DMS153 treated with DMSO at 0.1 percent for 48 hours (cell line): Measurements from ENCODE around the gene NAPA.

Experiments
- DNase-seq: peaks from one replicate; lab custom pipeline; 2025; ENCODE audit not compliant: unreplicated experiment; lab: John Stamatoyannopoulos, UW

NAPA gene

DNA sequence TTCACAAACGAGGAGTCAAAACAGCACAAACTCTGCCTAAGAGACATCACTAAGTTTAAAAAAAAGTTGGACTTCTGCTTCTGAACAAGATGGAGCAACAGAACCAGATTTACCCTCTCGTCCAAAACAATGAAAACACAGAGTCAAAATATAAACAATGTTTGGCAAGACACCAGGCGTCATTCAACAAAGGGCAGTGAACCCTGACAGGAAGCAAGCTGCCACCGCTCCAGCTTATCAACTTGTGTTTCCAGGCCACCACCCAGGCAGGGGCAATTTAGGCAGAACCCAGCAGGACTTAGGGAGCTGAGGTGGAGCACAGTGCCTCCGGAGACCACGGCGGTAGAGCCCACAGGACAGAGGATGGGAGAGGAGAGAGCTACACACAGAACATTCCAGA lies 8.6 kb upstream of the NAPA start:
- DNase-seq: peak; percentile 12

DNA sequence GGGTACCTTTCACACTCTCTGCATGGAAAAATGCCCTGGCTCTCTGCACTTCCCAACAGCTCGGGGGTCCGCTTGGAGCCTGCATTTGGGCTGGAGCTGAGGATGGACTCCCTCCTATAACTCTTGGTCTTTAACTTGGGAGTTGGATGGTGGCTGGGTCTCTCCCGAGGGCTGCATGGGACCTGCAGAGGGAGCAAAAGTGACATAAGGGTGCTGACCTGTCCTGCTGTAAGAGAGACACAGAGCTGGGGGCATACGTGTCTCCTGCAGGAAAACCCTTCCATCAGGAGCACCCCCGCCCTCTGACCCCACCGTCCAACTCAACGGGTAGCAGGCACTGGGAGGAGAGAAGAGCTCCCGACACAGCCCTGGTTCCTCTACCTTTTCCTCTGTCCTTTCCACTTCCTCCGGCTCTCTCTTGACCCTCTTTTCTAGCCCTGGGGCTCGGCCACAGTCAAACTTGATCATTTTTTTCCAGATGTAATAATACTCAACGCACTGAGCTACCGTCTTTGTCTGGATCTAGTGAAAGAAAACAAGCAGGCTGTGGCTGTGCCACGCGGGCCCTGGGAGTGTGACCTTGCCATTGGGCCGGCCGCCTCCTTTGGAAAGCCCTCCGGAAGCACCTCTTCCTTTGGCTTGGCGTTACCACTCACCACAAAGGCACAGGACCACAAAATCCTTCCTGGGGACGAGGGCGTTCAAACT lies 6.8 kb upstream of the NAPA start:
- DNase-seq: no peak

DNA sequence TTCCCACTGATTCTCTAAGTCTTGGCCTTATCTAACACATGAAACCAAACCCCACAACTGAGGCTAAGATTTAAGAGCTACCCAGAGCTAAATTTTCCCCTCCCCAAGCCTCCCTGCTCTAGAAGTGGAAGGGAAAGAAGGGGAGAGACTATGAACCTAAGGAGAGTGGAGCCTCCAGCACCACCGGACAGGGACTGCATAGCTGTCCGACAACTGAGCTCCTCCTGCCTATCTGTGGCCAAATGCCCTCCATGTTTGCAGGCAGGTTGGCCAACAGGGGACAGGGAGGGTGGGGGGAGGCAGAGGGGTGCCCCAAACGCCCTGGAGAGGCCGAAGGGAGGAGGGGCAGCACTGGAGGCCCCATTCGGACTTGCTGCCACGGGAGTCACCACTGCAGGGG lies 6.0 kb upstream of the NAPA start:
- DNase-seq: no peak

DNA sequence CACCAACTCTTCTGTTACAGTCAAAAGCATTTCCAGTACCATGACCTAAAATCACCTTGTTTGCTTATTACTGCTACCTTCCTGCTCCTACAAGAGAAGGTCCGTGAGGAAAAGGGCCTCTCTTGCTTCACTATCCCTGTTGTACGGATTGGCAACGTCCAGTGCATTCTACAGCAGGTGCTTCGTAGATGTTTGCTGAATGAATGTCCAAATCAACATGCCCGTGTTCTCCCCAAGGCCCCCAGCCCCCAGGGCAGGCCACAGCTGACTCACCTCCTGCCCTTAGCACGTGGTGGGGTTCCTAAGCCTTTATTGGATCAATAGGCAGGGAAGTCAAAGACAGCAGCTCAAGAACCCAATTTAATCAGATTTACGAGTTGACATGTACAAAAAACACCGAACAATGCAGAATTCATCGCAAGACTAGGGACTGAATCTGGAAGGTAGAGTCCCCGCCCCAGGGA lies 5.5 kb upstream of the NAPA start:
- no peak for DNase-seq

DNA sequence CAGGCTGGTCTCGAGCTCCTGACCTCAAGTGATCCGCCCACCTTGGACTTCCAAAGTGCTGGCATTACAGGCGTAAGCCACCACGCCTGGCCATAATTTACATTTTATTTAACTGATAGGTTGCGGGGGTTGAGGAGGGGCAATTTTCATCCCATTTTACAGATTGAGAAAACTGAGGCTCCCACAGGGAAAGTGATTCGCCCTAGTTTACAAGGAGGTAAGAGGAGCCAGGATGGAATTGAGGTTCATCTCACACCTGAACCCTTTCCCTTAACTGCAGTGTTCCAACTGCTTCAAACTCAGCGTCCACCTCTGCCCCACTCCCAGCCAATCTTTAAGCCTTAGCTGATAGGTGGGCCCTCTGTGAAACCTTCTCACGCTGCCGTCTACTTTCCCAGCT lies 4.0 kb upstream of the NAPA start:
- no peak for DNase-seq

DNA sequence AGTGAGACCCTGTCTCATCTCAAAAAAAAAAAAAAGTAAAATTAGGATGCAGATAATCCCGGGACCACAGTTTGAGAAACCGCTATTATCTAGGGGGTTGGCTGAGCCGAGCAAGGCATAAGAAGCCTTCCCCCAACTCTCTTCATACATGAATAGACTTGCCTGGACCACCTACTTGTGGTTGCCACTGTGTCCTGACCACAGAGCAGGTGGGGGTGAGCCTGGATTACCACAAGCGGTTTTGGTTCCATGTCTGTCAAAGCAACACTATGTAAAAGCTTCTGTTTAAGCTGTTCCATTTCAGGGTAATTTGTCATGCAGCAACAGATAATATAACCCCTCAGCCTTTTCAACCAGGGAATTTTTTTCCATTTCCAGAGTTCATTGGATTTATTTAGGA lies 3.3 kb upstream of the NAPA start:
- no peak for DNase-seq

DNA sequence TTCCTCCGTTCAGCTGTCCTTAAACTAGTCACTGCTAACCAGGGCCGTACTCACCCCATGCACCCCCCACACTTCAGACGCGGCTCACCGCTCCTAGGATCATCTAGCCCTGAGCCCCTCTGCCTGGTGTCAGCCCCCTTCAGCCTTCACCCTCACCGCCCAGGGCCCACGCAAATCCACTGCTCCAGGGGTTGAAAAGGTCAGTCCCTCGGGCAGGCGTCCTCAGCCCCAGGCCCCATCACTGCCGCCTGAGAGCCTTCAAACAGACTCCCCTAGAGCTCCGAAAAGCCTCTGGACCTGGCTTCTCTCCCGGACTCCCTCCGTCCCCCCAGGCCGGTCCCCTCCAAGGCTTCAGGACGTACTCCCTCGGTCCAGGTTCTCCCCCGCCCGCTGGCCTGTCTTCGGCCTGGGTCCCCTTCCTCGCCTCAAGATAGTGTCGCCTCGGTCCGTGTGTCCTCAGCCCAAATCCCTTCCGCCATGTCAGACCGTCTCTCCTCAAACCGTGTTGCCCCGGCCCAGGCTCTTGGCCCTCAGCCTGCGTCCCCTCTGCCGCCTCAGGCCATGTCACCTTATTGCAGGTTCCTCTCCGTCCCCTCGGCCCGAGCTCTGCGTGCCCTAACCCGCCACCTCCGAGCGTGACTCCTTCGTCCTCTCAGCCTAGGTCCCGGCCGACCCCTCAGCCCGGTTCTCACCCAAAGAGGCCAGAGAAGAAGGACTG lies 553 bp downstream of the NAPA start:
- no peak for DNase-seq

DNA sequence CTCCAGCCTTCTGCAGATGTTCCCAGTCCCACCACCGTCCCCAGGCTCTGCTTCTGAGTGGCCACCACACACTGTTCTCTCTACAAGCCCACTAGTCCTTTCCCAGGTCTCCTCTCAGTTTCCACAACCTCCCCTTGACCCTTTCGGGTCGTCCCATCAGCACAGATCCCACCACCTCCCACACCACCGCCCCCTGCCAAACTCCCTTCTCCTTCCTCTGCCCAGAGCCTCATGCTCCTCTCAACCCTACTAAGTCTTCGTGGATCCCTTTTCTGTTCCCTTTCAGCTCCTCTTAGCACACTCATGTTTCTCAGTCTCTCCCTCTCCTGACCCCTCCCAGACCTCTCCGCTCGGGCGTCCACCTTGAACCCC lies 1.9 kb downstream of the NAPA start:
- no peak for DNase-seq

DNA sequence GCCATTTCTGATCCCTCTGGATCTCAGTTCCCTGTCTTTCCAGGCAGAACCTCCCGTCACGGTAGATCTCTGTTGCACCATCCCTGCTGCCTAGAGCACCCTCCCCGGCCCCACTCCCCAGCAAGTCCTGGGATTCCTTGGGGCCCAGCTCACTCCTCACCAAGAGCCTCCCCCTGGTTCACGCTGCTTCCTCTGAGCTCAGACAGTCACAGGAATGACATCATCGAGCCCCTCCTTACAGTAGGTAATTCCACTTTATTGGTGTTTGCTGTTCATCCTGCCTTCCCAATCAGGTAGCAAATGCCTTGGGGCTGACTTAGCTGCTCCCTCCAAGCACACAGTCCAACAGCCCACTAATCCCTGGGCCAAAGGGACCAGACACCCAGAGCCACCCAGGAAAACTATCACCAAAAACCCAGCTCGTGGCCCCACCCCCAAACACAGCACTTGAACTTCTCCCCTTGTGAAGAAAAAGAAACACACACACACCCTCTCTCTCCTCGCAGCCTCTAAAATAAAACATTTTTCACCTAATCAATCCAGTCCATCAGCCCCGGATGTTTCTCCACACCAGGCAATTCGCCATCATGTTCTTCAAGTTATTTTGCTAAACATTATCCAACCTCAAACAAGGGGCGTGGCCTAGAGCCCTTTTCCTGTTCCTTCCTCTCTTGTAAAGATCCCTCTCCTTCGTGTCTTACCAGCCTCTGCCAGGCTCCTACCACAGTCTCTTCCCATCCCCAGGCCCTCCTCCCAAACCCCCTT lies 2.5 kb downstream of the NAPA start:
- no peak for DNase-seq

DNA sequence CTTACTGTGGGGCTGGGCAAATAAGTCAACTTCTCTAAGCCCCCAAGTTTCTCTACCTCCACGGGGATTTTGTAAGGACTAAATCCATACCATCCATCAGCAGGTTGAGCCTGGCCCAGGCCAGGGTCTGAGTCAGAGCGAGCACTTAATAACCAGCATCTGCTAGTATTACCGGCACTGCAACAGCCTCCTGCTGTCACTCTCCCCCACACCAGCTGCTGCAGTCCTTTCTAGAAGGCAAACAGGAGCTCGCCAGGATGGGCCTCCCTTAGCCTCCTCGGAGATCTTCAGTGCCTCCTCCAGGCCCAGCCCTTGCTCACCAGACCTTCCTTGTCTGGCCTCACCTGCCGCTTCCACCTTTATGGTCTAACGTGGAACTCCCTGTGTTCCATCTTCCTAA lies 3.2 kb downstream of the NAPA start:
- DNase-seq: no peak

DNA sequence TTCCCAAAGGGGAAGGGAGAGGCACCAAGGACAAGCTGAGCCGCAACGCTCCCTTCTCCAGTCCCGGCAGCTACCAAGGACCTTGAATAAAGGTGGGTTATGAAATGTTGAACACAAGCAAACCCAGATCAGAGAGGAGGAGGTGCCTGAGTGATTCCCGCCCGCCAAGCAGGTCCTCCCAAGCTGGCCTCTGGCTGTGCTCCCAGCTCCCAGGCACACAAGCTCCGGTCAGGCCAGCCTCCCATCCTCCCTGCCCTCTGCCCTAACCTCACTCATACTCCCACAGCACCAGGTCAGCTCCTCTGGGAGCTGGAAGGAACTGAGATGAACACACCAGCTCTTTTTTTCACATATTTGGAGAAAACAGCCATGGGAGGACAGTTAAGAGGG lies 3.7 kb downstream of the NAPA start:
- DNase-seq: no peak

DNA sequence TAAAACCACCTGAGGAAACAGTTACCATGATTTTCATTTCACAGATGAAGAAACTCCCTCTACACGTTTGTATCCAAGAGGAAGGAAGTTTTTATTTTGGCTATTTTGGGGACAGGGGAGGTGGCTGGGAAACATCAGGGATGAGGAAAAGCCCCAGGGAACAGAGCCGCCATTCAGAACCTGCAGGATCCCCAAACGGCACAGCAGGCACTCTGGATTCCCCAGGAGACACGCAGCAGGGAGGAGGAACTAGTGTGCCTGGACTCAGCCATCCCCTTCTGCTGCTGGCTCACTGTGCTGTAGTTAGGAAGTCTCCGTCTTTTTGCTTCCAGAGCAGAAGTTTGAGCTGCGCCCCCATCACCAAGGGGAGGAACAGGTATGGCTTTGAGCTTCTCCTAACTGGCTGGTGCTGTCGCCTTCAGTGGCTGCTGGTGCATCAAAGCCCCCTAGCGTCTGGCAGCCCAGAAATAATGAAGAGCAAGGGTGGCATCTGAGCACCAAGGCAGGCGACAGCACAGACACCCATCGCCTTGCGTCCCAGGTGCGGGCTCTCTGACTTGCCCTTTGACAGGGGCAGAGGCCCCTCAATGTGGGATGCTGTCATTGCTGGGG lies 4.2 kb downstream of the NAPA start:
- DNase-seq: no peak

DNA sequence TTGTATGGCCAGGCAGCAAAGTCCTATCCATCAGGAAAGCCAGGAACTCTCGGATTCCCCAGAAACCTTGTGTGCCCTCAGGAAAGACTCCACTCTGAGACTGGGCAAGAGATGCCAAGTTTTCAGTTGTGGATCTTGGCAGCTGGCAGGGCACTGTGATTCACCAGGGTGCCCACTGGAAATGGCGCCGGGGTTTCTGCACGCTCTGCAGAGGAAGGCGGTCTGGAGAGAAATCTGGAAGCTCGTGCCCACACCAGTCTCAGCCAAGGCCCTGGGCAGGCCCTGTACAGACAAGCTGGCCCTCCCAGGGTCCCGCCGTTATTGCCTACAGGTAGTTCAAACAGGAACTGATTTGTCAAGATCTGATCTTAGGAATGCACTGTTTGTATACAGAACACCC lies 4.9 kb downstream of the NAPA start:
- DNase-seq: no peak

DNA sequence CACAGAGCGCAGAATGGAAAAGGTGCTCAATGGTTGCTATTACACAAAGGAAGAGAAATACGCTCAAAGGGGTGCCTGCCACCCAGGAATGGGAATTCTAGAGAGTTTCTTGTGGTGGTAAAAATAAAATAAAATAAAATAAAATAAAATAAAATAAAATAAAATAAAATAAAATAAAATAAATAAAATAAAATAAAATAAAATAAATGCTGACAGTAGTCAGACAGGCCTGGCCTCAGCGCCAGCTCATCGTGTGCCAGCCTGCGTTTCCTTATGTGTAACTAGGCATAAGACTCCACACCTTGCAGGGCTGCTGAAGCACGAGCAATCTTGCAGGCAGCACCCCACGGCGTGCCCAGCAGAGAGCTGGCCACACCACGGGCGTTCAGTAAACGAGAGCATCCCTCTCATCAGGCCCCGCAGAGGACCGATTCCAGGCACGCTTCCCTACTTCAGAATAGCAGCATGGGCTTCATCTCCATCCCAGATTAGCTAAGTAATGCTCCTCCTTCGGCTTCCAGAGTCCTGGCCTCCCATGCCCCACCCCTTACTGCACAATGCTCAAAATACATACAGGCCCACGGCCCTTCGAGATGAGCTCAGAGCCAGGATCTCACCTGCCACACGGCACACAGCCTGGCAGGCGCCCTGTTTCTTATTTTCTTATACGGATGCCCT lies 5.6 kb downstream of the NAPA start:
- no peak for DNase-seq

DNA sequence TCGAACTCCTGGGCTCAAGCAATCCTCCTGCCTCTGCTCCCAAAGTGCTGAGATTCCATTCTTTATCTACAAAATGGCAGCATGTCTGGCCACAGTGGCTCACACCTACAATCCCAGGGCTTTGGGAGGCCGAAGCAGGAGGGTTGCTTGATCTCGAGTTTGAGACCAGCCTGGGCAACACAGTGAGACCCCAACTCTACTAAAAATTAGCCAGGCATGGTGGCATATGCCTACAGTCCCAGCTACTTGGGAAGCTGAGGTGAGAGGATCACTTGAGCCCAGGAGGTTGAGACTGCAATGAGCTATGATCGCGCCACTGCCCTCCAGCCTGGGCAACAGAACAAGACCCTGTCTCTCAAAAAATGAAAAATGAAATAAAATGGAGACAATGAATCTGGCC lies 6.1 kb downstream of the NAPA start:
- no peak for DNase-seq

DNA sequence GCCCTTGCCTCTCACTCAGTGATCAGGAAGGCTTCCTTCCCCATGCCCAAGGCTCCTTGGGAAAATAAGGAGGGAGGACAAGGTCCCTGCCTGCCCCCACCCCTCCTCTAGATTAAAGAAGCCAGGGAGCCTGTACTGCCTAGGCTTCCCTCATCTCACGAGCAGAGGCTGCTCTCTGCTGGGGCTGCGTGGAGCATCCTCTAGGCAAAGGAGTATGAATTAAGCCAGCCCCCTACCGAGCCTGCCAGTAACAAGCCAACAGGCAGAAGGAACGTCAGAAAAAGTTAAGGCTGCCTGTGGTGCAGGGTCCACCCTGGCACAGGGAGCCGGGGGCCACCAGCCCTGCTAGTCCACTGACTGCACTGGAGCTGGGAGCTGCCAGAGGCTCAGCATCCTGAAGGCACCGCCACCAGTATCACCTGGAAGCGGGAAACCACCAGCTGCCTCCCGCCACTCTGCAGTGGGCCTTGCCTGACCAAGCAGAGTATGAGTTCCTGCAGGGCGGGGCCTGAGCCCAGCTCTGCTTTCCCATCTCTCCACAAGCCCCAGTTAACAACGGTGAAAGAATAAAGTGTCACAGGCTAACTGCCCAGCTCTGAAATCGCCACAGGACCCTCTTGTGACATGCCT lies 6.8 kb downstream of the NAPA start:
- DNase-seq: no peak

DNA sequence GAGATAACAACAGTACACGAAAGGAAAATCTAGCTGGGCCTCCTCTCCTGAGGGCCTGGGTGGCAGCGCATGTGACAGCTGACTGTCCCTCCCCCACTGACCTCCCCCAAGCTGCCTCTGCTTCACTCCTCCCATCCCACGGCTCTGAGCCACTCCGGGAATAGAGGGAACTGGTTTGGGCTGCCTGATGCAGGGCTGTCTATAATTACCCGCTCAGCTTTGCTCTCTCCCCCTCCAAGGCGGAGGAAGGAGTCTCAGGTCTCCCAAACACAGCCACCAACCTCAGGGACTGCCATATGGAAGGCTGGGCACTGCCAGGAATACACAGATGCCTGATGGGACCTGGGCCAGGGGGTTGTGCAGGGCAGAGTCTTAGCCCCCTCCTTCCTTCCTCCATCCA lies 7.9 kb downstream of the NAPA start:
- no peak for DNase-seq

DNA sequence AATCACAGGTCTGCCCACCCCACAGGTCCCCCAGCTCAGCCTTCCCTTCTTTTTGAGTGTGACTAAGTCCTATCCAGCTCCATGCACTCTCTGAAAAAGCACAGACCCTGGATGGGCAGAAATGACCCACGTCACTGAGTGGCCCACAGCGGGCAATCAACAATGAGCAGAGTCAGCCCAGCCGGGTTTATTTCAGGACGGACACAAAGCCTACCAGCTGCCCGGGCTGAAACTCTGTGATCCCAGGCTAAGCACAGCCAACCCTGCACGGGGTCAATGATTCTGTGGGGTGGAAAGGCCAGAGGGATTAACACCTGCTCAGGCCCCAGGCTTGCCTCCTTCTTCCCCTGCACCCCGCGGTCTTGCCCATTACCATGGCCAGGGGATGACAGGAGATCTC lies 8.4 kb downstream of the NAPA start:
- no peak for DNase-seq

DNA sequence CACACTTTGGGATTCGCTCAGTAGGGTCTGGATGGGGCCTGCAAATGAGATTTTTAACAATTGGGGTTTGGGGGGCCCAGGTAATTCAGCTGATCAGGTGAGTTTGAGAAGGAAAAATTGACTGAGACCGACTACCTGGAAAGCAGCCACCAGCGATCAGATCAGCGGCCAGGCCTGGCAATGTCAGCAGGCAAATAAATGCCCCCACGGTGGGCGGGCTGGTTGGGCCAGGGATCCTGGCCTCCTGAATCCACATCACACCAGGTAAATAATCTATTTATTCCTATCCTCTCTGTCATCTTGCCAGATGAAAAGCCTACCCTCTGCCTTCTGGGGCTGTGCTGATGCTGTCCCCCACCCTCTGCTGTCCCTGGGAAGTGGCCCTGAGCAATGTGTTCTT lies 9.4 kb downstream of the NAPA start:
- no peak for DNase-seq

DNA sequence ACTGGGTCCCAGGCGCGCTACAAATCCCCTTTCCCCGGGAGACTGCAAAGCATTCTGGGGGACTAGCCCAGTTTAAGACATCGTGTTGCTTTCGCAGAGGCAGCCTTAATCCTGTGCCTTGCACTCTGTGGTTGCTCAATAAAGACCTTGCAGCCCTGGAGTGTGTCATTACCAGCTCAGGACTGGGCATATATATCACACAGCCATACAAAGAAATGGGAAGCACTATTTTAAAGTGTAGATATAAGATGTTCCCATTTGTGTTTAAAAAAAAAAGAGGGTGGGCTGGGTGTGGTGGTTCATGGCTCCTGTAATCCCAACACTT lies 11.1 kb downstream of the NAPA start:
- DNase-seq: no peak
